ENCODE data around the gene GLB1L3.

The GLB1L3 gene

DNA sequence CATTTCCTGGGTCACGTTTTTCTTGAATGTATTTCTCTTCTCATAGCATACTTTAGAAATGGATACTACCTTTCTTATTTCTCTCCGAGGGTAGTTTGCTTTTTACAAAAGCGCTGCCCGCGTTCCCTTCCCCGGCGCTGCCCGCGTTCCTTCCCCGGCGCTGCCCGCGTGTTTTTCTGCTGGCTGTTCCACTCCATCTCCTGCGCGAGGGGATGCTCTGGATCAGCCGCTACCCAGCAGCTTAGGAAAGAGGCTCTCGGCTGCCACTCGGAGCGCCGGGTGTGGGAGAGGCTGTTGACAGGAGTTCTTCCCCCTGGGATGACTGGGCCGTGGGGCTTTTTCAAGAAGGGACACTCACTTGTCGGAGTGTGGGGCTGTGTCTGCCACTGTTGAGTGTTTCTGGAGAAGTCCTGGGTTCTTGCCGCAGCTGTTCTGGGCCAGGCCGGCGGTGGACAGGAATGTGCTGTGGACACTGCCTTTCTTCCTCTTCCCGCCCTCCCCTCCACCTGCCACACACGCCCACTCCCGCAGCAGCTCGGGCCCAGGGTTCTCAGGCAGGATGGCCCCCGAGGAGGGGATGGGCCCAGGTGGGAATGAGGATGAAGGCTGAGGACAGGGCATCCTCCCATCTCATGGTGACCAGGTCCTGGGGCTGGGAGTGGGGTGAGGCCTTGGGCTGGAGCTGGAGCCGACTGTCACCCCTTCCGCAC lies 86.2 kb downstream of the GLB1L3 start:
- DNase-seq (ENCODE audit: extremely low read depth, low read depth), result no peak
- TF ChIP-seq, protein P1, sequence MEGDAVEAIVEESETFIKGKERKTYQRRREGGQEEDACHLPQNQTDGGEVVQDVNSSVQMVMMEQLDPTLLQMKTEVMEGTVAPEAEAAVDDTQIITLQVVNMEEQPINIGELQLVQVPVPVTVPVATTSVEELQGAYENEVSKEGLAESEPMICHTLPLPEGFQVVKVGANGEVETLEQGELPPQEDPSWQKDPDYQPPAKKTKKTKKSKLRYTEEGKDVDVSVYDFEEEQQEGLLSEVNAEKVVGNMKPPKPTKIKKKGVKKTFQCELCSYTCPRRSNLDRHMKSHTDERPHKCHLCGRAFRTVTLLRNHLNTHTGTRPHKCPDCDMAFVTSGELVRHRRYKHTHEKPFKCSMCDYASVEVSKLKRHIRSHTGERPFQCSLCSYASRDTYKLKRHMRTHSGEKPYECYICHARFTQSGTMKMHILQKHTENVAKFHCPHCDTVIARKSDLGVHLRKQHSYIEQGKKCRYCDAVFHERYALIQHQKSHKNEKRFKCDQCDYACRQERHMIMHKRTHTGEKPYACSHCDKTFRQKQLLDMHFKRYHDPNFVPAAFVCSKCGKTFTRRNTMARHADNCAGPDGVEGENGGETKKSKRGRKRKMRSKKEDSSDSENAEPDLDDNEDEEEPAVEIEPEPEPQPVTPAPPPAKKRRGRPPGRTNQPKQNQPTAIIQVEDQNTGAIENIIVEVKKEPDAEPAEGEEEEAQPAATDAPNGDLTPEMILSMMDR (IDR thresholded peaks at IDR 0.05; ENCODE audit: low read depth, low read length), result no peak

DNA sequence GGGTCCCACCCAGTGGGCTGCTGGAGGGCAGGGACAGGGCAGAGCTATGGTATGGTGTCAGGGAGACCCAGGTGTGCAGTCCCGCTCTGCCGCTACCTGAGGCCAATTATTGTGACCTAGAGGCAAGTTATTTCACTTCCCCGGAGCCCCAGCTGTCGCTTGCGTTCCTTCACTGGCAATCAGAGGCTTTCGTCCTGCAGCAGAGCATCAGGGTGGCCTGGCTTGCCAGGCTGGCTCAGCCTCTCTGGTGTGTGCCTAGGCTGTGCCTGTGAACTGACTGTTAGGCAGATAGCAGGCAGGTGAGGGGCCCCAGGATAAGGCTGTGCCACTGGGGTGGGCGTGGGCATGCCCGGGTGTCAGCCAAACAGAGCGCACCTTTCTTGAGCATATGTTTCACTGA lies 87.0 kb downstream of the GLB1L3 start:
- TF ChIP-seq, protein P1 (IDR thresholded peaks at IDR 0.05; ENCODE audit: low read depth, low read length), result no peak
- DNase-seq (ENCODE audit: extremely low read depth, low read depth), result no peak

DNA sequence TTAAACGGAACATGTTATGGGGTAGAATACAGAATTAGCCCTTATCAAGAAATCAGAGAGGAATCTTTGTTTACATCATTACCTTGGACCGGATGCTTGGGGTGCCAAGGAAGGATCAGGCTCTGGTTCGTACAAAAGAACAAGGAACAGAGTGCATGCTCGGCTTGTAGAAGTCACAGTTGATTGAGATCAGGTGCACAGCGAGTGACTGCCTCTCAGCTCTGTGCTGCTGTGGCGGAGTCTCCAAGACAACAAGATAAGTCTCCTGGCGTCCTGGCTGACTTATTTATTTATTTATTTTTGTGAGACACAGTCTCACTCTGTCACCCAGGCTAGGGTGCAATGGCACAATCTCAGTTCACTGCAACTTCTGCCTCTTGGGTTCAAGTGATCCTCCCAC lies 87.4 kb downstream of the GLB1L3 start:
- TF ChIP-seq, protein P1 (IDR thresholded peaks at IDR 0.05; ENCODE audit: low read depth, low read length), result no peak
- no peak for DNase-seq (ENCODE audit: extremely low read depth, low read depth)

DNA sequence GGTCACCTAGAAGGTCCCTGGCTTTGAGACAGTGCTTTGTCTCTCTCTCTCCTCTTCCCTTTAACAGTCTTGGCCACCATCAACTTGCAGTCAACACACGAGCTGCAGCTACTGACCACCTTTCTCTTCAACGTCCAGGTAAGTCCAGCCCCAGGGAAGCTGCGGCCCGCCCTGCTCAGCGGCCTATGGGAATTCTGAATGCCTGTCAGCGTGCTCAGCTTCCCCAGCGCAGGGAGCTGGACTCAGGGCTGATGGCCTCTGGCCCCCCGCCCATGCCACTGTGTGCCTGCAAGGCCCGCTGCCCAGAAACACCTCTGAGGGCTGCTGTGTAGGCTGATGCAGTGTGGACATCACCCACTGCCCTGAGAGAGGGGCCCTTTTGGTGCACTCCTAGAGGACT lies 88.1 kb downstream of the GLB1L3 start:
- DNase-seq (ENCODE audit: extremely low read depth, low read depth), result no peak
- TF ChIP-seq, protein P1 (IDR thresholded peaks at IDR 0.05; ENCODE audit: low read depth, low read length), result no peak

DNA sequence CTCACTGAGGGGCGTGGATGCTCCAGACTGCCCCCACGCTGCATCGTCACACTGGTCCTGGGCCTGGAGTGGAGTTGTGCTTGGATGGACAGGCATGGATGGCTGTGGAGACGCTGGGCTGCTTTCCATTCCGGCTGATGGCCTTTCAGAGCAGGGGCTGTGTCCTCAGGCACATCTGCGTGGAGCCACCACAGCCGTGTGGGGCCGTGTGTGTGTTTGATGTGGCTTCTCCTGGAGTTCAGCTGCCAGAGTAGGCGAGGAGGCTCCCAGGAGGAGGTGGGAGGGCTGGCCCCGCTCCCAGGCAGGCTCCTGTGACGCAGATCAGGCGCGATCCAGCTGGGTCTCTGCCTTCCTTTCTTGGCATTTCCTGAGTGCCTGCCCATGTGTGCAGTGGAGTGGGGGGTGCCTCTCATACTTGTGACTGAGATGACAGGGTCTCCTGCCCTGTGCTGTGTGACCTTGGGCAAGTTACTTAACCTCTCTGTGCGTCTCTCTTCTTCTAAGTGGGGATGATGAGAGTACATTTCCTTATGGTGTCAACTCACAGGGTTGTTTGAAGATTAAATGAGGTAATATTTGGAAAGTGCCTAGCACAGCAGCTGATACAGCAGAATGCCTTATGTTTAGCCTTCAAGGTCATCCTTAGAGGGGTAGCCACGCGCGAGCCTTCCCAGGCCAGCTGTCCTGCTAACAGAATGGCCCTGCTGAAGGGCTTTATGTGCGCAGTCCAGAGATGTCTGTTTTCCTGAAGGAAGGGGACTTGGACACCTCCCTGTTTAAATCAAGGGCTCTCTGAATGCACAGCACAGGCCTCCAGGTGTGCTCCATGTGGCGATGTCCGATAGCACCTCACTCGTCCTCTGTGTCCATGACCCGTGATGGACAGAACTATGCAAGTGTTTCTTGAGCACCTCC lies 89.1 kb downstream of the GLB1L3 start:
- no peak for DNase-seq (ENCODE audit: extremely low read depth, low read depth)
- TF ChIP-seq, protein P1 (IDR thresholded peaks at IDR 0.05; ENCODE audit: low read depth, low read length), result no peak

DNA sequence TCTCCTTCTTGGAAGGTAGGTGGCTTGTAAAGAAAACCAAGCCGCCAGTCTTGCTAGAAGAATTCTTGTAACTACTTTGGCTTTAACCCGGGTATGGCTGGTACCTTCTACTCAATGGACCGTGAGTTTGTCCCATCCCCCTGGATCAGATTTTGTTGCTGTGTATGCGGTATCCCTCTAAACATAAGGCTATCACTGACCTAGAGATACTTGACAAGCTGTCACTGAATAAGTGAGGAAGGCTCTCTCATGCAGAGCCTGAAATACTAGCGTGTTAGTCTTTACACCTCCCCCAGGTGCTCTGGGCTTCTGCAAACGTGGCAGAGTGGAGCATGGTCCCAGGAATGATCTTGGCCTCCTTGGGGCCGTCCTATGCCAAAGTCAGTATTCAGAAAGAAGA lies 90.1 kb downstream of the GLB1L3 start:
- DNase-seq (ENCODE audit: extremely low read depth, low read depth), result no peak
- TF ChIP-seq, protein P1 (IDR thresholded peaks at IDR 0.05; ENCODE audit: low read depth, low read length), result no peak

DNA sequence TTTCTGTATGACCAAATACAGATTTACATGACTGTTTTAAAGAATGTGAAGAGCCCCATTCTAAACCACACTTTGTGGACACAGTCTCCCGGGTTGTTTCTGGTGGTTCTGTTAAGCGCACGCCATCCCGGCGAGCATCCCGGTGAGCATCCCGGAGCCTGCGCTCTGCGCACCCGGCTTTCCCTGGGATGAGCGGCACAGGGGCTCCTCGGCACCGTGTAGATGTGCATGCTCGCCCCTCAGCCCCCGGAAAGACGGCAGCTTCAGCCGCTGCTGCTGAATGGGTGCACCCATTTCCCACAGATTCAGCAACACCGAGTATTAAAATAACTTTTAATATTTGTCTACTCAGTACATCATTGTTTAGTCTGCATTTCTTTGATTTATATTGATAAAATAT lies 91.6 kb downstream of the GLB1L3 start:
- TF ChIP-seq, protein P1 (IDR thresholded peaks at IDR 0.05; ENCODE audit: low read depth, low read length), result no peak
- DNase-seq (ENCODE audit: extremely low read depth, low read depth), result no peak
